Osteoblast (primary cell): ENCODE measurements around the gene MCM8. TPM values are rescaled to one million over a fixed set of nuclear protein-coding genes. Genes with fewer than 3 reads are reported as not detected.

ENCODE experiments used
- DNase-seq: peaks from one replicate; pipeline ENCODE4 v3.0.0; 2011; ENCODE audit warnings: low spot score, mixed read lengths; ENCODE audit not compliant: insufficient read length; ENCODE audit errors: missing footprints
- H2AFZ ChIP-seq: 2 replicates; pipeline ENCODE4 v1.6.0; 2011; ENCODE audit warnings: mild to moderate bottlenecking, low read length
- H3K27ac ChIP-seq: 2 replicates; pipeline ENCODE4 v1.5.1; 2011; ENCODE audit warnings: mild to moderate bottlenecking, low read depth, low read length, moderate library complexity
- H3K27me3 ChIP-seq: 2 replicates; pipeline ENCODE4 v1.6.0; 2012; ENCODE audit warnings: mild to moderate bottlenecking, control low read depth, inconsistent platforms, low read length, moderate library complexity; ENCODE audit not compliant: insufficient read depth
- H3K36me3 ChIP-seq: 2 replicates; pipeline ENCODE4 v1.5.1; 2011; ENCODE audit warnings: mild to moderate bottlenecking, low read length, control low read depth, moderate library complexity; ENCODE audit not compliant: insufficient read depth
- H3K4me1 ChIP-seq: 2 replicates; pipeline ENCODE4 v1.5.1; 2011; ENCODE audit warnings: mild to moderate bottlenecking, low read length, control low read depth, moderate library complexity; ENCODE audit not compliant: insufficient read depth
- H3K4me2 ChIP-seq: 2 replicates; pipeline ENCODE4 v1.6.0; 2011; ENCODE audit warnings: mild to moderate bottlenecking, low read length; ENCODE audit not compliant: insufficient read depth
- H3K4me3 ChIP-seq: fragments of 200-600 bp; sonication (generic); 3 replicates; pipeline ENCODE4 v1.5.1; 2012; ENCODE audit warnings: mild to moderate bottlenecking, low read length, inconsistent platforms; ENCODE audit not compliant: insufficient read depth
- H3K79me2 ChIP-seq: 2 replicates; pipeline ENCODE4 v1.6.0; 2012; ENCODE audit warnings: mild to moderate bottlenecking, low read length, control low read depth, inconsistent platforms; ENCODE audit not compliant: insufficient read depth
- H3K9me3 ChIP-seq: 2 replicates; pipeline ENCODE4 v1.5.1; 2011; ENCODE audit warnings: low read depth, low read length, control low read depth
- H4K20me1 ChIP-seq: 2 replicates; pipeline ENCODE4 v1.6.0; 2012; ENCODE audit warnings: mild to moderate bottlenecking, low read length, control low read depth; ENCODE audit not compliant: insufficient read depth
- CTCF ChIP-seq: IDR thresholded peaks from 2 replicates; pipeline ENCODE4 v1.5.1; 2011; ENCODE audit warnings: mild to moderate bottlenecking, low read depth, low read length, moderate library complexity; ENCODE audit errors: extremely low read depth
- total RNA-seq: library from RNA; depleted of rRNA; stranded (reverse); fragments of >200 nt; gene quantifications from 2 replicates; pipeline ENCODE4 v1.2.3, GENCODE V29; 2012

MCM8 gene
- 3.3 and 3.5 TPM in 2 replicates for total RNA-seq

- Histone ChIP-seq H2AFZ (peak within 1 kb of the TSS; percentile 97), H3K4me3 (peak within 1 kb of the TSS; percentile 92), H3K4me2 (peak within 1 kb of the TSS; percentile 95), H3K27me3 (no peaks in the 10 kb centered on the region), H3K27ac (peak within 1 kb of the TSS; percentile 74), H3K9me3 (no peaks in the 10 kb centered on the region), H3K4me1 (peaks cover 15% of the 10 kb centered on the region), H3K36me3 (peaks cover 13% of the 10 kb centered on the region), H3K79me2 (peaks cover 43% of the 10 kb centered on the region), H4K20me1 (no peaks in the 10 kb centered on the region)
- no peak for TF ChIP-seq CTCF
- peak; percentile 95 for DNase-seq
Measured at GRCh38 chr20:5950271-5951031, at the start of gene MCM8, which contains the start of gene TRMT6. Gene MCM8, plus strand, starts transcription at chr20:5950652. Its CDS starts 1,364 bp downstream, at chr20:5952016. Gene TRMT6, minus strand, starts transcription at chr20:5950533. Its CDS starts 128 bp downstream, at chr20:5950405.

- no peaks in the 10 kb centered on the region for H3K36me3 ChIP-seq
- H2AFZ ChIP-seq: no peak overlapping the region
- DNase-seq: no peak
- no peaks in the 10 kb centered on the region for H3K79me2 ChIP-seq
- no peak overlapping the region for H3K4me3 ChIP-seq
- peaks cover 4% of the 10 kb centered on the region for H3K27me3 ChIP-seq
- no peak overlapping the region for H3K27ac ChIP-seq
- no peak overlapping the region for H3K4me2 ChIP-seq
- H3K4me1 ChIP-seq: no peaks in the 10 kb centered on the region
- no peaks in the 10 kb centered on the region for H3K9me3 ChIP-seq
- no peaks in the 10 kb centered on the region for H4K20me1 ChIP-seq
- TF ChIP-seq CTCF: no peak
Measured at GRCh38 chr20:5900908-5901307, 49.5 kb upstream of the MCM8 start.

- no peak for TF ChIP-seq CTCF
- no peaks in the 10 kb centered on the region for H3K36me3 ChIP-seq
- no peaks in the 10 kb centered on the region for H4K20me1 ChIP-seq
- no peak for DNase-seq
- no peak overlapping the region for H3K4me3 ChIP-seq
- H2AFZ ChIP-seq: no peak overlapping the region
- H3K4me2 ChIP-seq: no peak overlapping the region
- no peaks in the 10 kb centered on the region for H3K79me2 ChIP-seq
- no peaks in the 10 kb centered on the region for H3K9me3 ChIP-seq
- H3K4me1 ChIP-seq: peaks cover 4% of the 10 kb centered on the region
- peaks cover 25% of the 10 kb centered on the region for H3K27me3 ChIP-seq
- H3K27ac ChIP-seq: no peak overlapping the region
Measured at GRCh38 chr20:5908981-5909380, 41.5 kb upstream of the MCM8 start.

GRCh38 chr20:5910186-5910585 is 40.3 kb upstream of the MCM8 start:
- no peak overlapping the region for H3K4me3 ChIP-seq
- no peak overlapping the region for H3K27ac ChIP-seq
- no peaks in the 10 kb centered on the region for H3K9me3 ChIP-seq
- no peak overlapping the region for H3K4me2 ChIP-seq
- H3K27me3 ChIP-seq: peaks cover 25% of the 10 kb centered on the region
- H3K79me2 ChIP-seq: no peaks in the 10 kb centered on the region
- TF ChIP-seq CTCF: no peak
- H3K36me3 ChIP-seq: no peaks in the 10 kb centered on the region
- peaks cover 4% of the 10 kb centered on the region for H3K4me1 ChIP-seq
- H2AFZ ChIP-seq: no peak overlapping the region
- H4K20me1 ChIP-seq: no peaks in the 10 kb centered on the region
- DNase-seq: no peak
